CD4-positive, alpha-beta T cell (primary cell): Measurements from ENCODE around the gene RSPO1. TPM values are rescaled to one million over a fixed set of nuclear protein-coding genes. Genes with fewer than 3 reads are reported as not detected.

Experiments
- ATAC-seq: fragments of 200-7000 bp; cut with Tn5 transposase; one replicate; pipeline ENCODE4 v1.10.0; 2022; ENCODE audit warnings: mild to moderate bottlenecking; ENCODE audit not compliant: poor library complexity
- CTCF ChIA-PET: fragments of 350-600 bp; sonication (Branson Sonifier 250); formaldehyde crosslinking; loops from one replicate; lab custom pipeline; 2021; ENCODE audit warnings: antibody characterized with exemption, inconsistent platforms; lab: Charles Lee
- POLR2A ChIA-PET: fragments of 350-600 bp; sonication (Branson Sonifier 250); formaldehyde crosslinking; loops from one replicate; lab custom pipeline; 2021; ENCODE audit warnings: antibody characterized with exemption, inconsistent platforms; lab: Charles Lee
- DNase-seq, 14 experiments: peaks; one replicate each; pipeline ENCODE4 v3.0.0-alpha.2; 2013 to 2020; ENCODE audit warnings: mixed read lengths in 2 of 14
- H3K27ac ChIP-seq, 2 donors: one replicate each; pipeline versions ENCODE4 v1.5.1 to v1.7.0; 2013; ENCODE audit warnings: low read length in 2 of 2, low read depth in 1 of 2, mild to moderate bottlenecking in 1 of 2
- H3K27me3 ChIP-seq, 2 experiments: 1 replicate in 1 of 2; 2 replicates in 1 of 2; pipeline versions ENCODE4 v1.6.1 to v1.7.0; 2013; ENCODE audit warnings: low read length in 2 of 2, control low read depth in 1 of 2, mild to moderate bottlenecking in 1 of 2, moderate library complexity in 1 of 2; ENCODE audit not compliant: insufficient read depth in 2 of 2, control insufficient read depth in 1 of 2
- H3K36me3 ChIP-seq: one replicate; pipeline ENCODE4 v1.6.1; 2013; ENCODE audit warnings: low read length, control low read depth; ENCODE audit not compliant: insufficient read depth
- H3K4me1 ChIP-seq: one replicate; pipeline ENCODE4 v1.6.1; 2013; ENCODE audit warnings: low read length, control low read depth; ENCODE audit not compliant: insufficient read depth
- H3K4me3 ChIP-seq: one replicate; pipeline ENCODE4 v1.5.1; 2013; ENCODE audit warnings: mild to moderate bottlenecking, low read length, moderate library complexity
- H3K9me3 ChIP-seq, 2 experiments: 1 replicate in 1 of 2; 2 replicates in 1 of 2; pipeline versions ENCODE4 v1.6.1 to v1.7.0; 2013; ENCODE audit warnings: low read length in 2 of 2, mild to moderate bottlenecking in 2 of 2, control low read depth in 1 of 2, moderate library complexity in 1 of 2; ENCODE audit not compliant: control insufficient read depth in 1 of 2, insufficient read depth in 1 of 2
- H3K27ac Mint-ChIP-seq: one replicate; pipeline ENCODE4 v1.8.0; 2020; ENCODE audit warnings: mixed read lengths
- H3K27me3 Mint-ChIP-seq: one replicate; pipeline ENCODE4 v1.8.0; 2021; ENCODE audit warnings: mixed read lengths
- H3K36me3 Mint-ChIP-seq: one replicate; pipeline ENCODE4 v1.8.0; 2021; ENCODE audit warnings: low read depth, mixed read lengths
- H3K4me1 Mint-ChIP-seq: one replicate; pipeline ENCODE4 v1.8.0; 2021; ENCODE audit warnings: low read depth, mixed read lengths
- H3K4me3 Mint-ChIP-seq: one replicate; pipeline ENCODE4 v1.8.0; 2020; ENCODE audit warnings: mild to moderate bottlenecking, mixed read lengths
- H3K9me3 Mint-ChIP-seq: one replicate; pipeline ENCODE4 v1.8.0; 2020; ENCODE audit warnings: mixed read lengths
- intact Hi-C, 2 experiments: fragments of 100-400 bp; cut with DNase I in 1 of 2; cut with micrococcal nuclease in 1 of 2; formaldehyde crosslinking; loops; one replicate each; pipeline versions ENCODE4 v1.15.1 to v1.9.0; 2023 to 2025; cut with DNase I, micrococcal nuclease
- total RNA-seq, 174 experiments: library from RNA in 2 of 174; stranded (reverse) in 2 of 174; gene quantifications; one replicate each; pipeline ENCODE4 v1.2.3 and lab custom pipeline; 2021 to 2026
- TF ChIP-seq, protein P1 (sequence below): fragments of 200-600 bp; IDR thresholded peaks from one replicate; pipeline ENCODE4 v1.8.0; 2022; ENCODE audit warnings: antibody characterized with exemption, mild to moderate bottlenecking

Gene RSPO1
- total RNA-seq, 2 experiments from 2014 or later = not detected

- H3K27ac ChIP-seq = no peak overlapping the region
- intact Hi-C loops = no loop called here
- ChIA-PET CTCF (no interaction called here), POLR2A (no interaction called here)
- Mint-ChIP-seq H3K4me1 (no peaks in the 10 kb centered on the region), H3K36me3 (no peaks in the 10 kb centered on the region), H3K27me3 (peaks cover 28% of the 10 kb centered on the region), H3K27ac (no peak overlapping the region), H3K4me3 (no peak overlapping the region), H3K9me3 (no peaks in the 10 kb centered on the region)
- H3K9me3 ChIP-seq = no peaks in the 10 kb centered on the region
- TF ChIP-seq, protein P1, sequence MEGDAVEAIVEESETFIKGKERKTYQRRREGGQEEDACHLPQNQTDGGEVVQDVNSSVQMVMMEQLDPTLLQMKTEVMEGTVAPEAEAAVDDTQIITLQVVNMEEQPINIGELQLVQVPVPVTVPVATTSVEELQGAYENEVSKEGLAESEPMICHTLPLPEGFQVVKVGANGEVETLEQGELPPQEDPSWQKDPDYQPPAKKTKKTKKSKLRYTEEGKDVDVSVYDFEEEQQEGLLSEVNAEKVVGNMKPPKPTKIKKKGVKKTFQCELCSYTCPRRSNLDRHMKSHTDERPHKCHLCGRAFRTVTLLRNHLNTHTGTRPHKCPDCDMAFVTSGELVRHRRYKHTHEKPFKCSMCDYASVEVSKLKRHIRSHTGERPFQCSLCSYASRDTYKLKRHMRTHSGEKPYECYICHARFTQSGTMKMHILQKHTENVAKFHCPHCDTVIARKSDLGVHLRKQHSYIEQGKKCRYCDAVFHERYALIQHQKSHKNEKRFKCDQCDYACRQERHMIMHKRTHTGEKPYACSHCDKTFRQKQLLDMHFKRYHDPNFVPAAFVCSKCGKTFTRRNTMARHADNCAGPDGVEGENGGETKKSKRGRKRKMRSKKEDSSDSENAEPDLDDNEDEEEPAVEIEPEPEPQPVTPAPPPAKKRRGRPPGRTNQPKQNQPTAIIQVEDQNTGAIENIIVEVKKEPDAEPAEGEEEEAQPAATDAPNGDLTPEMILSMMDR = no peak
- no peaks in the 10 kb centered on the region for H3K36me3 ChIP-seq
- no peak overlapping the region for H3K4me3 ChIP-seq
- no peak for DNase-seq
- ATAC-seq = no peak
- peaks cover 3 to 5% of the 10 kb centered on the region in 2 experiments for H3K27me3 ChIP-seq
- H3K4me1 ChIP-seq = no peaks in the 10 kb centered on the region
These were observed 12.6 kb upstream of the RSPO1 start for GRCh38 chr1:37647281-37647680.

GRCh38 chr1:37641059-37641458 is 6.4 kb upstream of the RSPO1 start:
- Mint-ChIP-seq H3K4me1 (no peaks in the 10 kb centered on the region), H3K36me3 (no peaks in the 10 kb centered on the region), H3K27ac (no peak overlapping the region), H3K9me3 (no peaks in the 10 kb centered on the region), H3K27me3 (peaks cover 21% of the 10 kb centered on the region), H3K4me3 (no peak overlapping the region)
- intact Hi-C loops = no loop called here
- ATAC-seq = no peak
- H3K4me3 ChIP-seq = no peak overlapping the region
- no peak overlapping the region for H3K27ac ChIP-seq
- ChIA-PET POLR2A (no interaction called here), CTCF (no interaction called here)
- peaks cover 9 to 29% of the 10 kb centered on the region in 2 experiments for H3K27me3 ChIP-seq
- H3K9me3 ChIP-seq = peaks cover 9 to 11% of the 10 kb centered on the region in 2 experiments
- TF ChIP-seq, protein P1 = no peak
- no peaks in the 10 kb centered on the region for H3K4me1 ChIP-seq
- no peaks in the 10 kb centered on the region for H3K36me3 ChIP-seq
- no peak for DNase-seq

GRCh38 chr1:37636435-37636834 is 1.7 kb upstream of the RSPO1 start:
- Mint-ChIP-seq H3K4me1 (peaks cover 5% of the 10 kb centered on the region), H3K27me3 (peaks cover 51% of the 10 kb centered on the region), H3K36me3 (no peaks in the 10 kb centered on the region), H3K4me3 (no peak overlapping the region), H3K27ac (no peak overlapping the region), H3K9me3 (no peaks in the 10 kb centered on the region)
- ATAC-seq = no peak
- intact Hi-C loops = no loop called here
- Histone ChIP-seq H3K36me3 (no peaks in the 10 kb centered on the region), H3K4me1 (peaks cover 19% of the 10 kb centered on the region), H3K9me3 (peaks cover 7% of the 10 kb centered on the region in 2 experiments), H3K27ac (no peak overlapping the region), H3K27me3 (peaks cover 43 to 72% of the 10 kb centered on the region in 2 experiments), H3K4me3 (no peak overlapping the region)
- ChIA-PET POLR2A (no interaction called here), CTCF (no interaction called here)
- TF ChIP-seq, protein P1 = no peak
- no peak for DNase-seq
